Activated naive CD4-positive, alpha-beta T cell (primary cell): ENCODE results near the gene CNKSR1.

Source experiments
- DNase-seq, 4 experiments: peaks; one replicate each; lab custom pipeline; 2025; lab: John Stamatoyannopoulos, UW

The CNKSR1 gene

DNA sequence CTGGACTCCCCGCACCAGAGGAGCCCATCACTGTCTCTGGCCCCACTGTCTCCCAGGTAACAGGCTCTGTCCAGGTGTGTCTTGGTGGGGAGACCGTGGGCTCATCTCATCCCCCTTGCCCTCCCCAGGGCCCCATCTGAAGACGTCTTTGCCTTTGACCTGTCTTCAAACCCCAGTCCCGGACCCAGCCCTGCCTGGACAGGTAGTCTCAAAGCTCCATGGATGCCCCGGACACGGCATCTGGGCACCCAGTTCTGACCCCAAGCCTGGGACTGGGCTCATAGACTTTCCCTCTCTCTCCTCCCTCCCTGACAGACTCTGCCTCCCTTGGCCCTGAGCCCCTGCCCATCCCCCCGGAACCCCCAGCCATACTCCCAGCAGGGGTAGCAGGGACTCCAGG is 6.8 kb downstream of the CNKSR1 start:
- no peak for DNase-seq

DNA sequence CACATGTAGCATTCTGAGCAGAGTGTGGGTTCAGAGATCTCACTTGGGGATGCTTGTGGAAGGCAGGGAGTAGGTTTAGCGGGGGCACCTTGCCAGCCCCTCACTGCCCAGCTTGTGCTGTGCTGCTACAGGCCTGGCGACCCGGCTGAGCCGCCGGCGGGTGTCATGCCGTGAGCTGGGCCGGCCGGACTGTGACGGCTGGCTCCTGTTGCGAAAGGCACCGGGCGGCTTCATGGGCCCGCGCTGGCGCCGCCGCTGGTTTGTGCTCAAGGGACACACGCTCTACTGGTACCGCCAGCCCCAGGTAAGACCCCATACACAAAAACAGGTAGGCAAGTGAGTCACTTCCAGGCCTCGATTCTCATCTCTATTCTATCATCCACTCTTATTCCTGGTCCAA is 7.6 kb downstream of the CNKSR1 start:
- no peak for DNase-seq

DNA sequence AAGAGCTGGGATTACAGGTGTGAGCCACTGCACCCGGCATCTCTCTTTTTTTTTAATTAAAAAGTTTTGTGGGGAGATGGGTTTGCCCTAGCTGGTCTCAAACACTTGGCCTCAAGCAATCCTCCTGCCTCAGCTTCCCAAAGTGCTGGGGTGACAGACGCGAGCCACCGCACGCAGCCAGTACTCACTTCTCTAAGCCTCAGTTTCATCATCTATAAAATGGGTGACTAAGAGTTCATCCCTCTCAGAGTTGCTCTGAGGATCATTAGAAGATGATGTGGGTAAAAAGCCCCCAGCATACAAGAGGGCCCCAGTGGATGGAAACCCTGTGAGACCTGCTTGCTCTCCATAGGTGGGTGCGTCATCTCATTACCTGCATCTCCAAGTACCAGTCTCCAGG is 10.6 kb downstream of the CNKSR1 start:
- DNase-seq = no peak

DNA sequence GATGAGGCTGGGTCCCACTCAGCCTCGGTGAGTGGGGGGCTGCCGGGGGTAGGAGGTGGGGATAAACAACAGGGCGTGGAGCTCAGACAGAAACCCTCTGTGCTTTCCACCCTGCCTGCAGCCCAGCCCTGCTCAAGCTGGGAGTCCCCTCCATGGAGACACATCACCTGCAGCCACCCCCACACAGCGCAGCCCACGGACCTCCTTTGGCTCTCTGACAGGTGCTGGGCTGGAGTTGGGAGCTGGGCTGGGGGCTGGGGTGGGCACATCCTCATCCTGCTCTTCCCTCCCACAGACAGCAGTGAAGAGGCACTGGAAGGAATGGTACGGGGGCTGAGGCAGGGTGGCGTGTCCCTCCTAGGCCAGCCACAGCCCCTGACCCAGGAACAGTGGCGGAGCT is 11.2 kb downstream of the CNKSR1 start:
- DNase-seq = no peak

DNA sequence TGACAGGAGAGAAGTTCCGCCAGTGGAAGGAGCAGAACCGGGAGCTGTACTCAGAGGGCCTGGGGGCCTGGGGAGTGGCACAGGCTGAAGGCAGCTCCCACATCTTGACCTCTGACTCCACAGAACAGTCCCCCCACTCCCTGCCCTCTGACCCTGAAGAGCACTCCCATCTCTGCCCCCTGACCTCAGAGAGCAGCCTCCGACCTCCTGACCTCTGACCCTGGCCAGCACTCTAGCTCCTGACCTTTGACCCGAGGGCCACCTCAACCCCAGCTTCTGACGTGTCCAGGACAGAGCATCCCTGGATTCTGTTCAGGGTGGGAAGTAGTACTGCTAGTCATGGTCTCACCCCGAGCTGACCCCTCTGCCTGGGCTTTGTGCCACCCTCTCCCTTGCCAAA is 12.0 kb downstream of the CNKSR1 start:
- DNase-seq = no peak

DNA sequence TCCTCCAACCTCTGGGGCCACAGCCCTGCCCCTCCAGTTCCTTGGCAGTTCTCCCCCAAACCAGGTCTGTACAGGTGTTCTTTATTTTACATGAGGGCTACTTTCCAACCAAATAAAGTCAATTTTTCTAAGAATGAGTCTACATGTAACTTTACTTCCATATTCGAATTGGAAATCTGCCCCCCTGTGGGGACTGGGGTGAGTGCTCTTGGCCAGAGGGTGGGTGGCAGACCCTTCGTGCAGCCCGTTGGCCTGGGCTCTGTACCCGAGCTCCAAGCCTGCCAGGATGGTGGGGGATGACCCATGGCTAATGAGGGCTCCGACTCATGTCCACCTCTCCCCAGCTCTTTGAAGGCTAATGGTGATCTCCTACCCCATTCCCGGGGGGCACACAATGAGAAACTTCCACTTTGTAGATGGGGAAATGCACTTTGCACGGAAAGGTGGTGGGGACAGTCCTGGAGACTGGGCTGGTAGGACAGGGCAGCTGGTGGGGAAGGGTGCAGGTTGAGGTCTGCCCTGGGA is 12.5 kb downstream of the CNKSR1 start:
- DNase-seq = no peak

DNA sequence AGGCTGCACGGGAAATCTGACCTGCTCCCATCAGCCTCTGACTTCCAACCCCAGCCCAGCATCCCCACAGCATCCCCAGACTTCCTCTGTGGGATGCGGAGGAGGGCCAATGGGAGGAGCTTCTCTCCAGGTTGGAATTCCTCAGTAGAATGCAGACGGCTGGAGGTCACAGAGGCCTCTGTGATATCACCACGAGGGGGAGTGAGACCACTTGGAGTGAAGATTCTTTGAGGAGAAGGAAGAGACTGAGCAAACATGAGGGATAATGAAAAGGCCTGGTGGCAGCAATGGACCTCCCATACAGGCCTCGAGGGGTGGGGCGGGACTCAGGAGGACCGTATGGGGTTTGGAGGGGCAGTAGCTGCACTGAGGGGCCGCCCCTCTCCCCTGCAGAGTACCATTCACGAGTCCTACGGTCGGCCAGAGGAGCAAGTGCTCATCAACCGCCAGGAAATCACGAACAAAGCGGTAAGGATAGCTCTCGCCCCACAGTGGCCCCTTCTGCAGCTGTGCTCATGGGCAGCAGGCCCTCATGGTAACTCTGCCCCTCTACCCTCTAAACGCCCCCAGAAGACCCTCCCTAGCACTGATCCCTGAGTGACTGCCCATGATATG is 13.2 kb downstream of the CNKSR1 start, which contains the start of gene CATSPER4:
CATSPER4 (plus strand) TSS at position 230 of the 615 bp plus-strand sequence; CDS start at position 256, 26 bp downstream.
- DNase-seq = no peak

DNA sequence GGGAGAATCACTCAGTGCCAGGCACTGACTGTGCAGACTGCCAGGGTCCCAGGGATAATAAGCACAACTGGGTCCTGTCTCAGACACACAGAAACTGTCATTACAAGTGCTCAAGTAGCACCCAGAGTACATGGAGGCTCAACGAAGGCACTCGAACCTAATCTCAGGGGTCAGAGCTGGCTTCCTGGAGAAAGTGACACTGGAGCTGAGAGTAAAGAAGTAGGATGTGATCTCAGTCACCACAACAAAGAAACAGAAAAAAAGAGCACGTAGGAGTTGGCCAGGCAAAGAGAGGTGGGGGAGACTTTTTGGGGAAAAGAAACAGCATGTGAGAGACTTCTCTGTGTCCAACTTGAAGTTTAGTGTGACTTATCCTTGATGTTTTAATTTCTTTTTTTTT is 14.4 kb downstream of the CNKSR1 start:
- no peak for DNase-seq

DNA sequence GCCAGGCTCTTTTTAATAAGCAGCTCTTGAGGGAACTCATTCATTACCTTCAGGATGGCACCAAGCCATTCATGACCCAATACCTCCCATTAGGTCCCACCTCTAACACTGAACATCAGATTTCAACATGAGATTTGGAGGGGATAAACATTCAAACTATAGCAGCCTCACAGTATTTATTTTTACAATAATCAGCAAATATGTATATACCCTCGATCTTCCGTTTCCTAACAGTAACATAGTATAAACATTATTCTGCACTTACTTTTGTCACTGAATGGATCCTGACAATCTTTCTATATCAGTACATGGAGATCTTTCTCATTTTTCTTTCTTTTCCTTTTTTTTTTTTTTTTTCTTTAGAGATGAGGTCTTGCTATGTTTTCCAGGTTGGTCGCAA is 18.5 kb downstream of the CNKSR1 start:
- DNase-seq = no peak

DNA sequence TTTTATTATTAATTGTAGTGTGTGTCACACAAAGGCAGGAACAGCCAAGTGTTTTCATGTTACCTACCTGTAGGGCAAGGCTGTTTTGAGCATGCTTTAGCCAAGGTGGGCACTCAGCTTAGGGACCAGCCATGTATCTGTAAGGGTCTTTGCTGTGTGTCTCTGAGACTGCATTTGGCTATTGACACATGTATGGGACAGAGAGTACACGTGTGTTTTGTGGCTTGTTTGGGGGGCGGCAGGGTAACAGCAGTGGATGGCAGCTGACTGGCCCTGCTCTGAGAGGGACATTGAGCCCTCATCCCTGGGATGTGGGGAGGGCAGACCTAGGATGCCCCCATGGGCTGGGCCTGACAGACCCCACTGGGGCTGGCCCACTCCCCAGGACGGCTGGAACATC is 20.0 kb downstream of the CNKSR1 start:
- no peak for DNase-seq

DNA sequence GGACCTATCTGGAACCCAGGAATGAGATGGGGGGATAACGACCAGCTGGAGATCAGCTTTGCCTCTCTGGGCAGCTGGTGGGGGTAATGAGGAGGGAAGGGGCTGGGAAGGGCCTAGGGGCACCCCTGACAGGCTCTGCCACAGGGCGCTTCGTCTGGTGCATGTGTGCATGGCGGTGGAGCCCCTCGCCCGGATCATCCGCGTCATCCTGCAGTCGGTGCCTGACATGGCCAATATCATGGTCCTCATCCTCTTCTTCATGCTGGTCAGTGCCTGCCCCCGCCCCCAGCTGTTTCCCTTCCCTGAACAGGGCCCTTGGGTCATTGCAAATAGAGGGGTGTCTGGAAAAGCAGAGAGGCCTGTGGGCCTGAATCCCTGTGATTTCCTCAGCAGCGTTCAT is 20.5 kb downstream of the CNKSR1 start:
- DNase-seq = no peak

DNA sequence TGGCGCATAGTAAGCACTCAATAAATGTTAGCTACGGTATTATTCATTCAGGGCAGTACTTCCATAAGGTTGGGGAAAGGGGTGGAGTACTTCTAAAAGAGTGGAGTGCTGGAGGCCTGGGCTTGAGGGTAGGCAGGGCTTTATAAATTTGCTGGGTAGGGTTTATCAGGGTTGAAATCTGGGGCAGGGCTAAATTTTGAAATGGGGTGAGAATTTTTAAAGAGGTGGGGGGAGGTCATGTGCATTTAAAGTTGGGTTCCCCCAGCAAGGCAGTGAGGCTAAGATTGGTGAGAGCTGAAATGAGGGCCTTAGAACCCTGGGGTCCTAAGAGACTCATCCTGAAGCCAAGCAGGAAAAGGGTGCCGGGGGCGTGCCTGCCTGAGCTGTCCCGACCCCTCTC is 23.1 kb downstream of the CNKSR1 start:
- no peak for DNase-seq

DNA sequence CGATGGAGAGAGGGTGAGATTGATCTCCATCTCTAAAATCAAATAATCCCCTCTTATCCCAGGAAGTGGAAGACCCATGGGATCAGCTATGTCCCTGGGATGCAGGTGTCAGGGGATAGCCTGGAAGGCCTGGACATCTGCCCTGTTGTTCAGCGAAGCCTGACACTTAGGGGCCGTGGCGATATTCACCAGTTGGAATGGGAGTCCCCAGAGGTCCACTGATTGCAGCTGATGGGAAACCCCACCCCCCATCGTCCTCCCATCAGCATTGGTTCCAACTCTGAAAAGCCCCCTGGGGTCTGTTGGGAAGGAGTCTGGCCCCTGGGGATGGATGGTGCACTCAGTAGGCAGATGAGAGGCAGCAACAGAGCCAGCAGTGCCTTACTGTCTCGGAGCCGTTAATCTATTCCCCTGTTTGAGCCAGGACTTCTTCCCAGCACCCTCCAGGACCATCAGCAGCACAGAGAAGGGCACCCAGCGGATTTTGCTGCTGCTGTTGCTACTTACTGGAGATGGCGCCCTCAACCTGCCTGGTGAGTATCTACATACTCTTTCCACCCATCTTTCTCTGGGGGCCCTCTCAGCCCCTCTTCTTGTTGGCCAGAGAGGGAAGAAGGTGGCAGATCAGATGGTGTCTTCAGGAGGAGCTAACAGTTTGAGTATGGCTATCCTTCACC is 26.5 kb downstream of the CNKSR1 start:
- DNase-seq = no peak

DNA sequence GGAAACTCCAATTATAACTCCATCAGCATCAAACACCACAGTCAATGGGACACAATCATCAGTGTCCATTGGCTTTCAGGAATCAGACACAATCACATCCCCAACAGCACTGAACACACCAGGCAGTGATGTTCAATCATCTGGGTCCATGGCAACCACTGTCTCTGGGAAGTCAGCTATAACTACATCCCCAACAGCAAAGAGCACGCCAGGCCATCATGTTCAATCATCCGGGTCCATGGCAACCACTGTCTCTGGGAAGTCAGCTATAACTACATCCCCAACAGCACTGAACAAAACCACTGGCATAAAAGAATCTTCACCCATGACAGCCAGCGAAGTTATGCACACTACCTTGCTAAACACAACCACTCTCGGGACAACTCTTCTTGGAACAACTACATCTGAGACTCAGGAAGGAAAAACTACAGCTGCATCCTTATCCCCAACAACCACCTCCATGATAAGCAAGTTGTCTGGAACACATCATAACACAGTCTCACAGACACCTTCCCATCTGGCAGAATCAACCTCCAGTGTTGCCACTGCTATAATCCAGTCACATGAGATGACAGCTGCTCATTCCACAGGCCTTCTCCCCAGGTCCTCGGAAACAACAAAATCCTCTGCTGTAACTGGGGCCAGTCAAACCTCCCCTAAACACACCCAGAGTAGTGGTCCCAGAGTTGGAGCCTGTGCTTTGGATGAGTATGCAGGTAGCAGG is 33.0 kb downstream of the CNKSR1 start:
- DNase-seq = no peak

DNA sequence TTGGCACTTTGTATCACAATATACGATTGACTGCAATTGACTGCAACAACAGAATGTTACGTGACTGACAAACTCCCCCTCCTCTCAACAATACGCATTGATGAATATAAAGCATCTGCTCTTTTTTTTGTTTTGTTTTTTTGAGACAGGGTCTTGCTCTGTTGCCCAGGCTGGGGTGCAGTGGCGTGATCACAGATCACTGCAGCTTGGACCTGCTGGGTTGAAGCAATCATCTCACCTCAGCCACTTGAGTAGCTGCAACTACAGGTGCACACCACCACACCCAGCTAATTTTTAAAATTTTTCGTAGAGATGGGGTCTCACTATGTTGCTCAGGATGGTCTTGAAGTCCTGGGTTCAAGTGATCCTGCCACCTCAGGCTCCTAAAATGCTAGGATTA is 35.4 kb downstream of the CNKSR1 start:
- DNase-seq = no peak

DNA sequence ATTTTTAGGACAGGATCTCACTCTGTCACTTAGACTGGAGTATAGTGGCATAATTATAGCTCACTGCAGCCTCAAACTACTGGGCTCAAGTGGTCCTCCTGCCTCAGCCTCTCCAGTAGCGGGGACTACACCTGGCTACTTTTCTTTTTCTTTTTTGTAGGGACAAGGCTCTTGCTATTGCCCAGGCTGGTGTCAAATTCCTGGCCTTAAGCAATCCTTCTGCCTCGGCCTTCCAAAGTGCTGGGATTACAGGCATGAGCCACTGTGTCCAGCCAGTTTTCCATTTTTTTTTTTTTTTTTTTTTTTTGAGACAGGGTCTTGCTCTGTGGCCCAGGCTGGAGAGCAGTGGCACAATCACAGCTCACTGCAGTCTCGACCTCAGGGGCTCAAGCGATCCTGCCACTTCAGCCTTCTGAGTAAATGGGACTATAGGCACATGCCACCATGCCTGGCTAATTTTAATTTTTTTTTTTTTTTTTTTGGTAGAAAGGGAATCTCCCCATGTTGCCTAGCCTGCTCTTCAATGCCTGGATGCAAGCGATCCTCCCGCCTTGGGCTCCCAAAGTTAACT is 36.1 kb downstream of the CNKSR1 start:
- no peak for DNase-seq

DNA sequence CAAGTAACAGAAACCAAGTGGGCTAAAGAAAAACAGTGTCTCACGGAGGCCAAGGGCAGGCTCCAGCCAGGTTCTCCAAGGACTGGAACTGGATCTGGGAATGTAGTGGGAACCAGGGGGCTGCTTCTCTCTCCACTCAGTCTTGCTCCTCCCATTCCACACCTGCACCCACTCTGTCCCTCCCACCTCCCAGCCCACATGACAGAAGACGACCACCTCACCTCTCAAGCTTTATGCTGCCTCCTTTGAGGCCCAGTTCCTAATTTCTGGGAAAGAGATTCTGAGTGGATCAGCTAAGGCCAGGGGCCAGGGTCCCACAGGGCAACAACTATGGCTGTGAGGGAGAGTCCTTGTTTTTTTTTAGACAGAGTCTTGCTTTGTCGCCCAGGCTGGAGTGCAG is 38.0 kb downstream of the CNKSR1 start:
- no peak for DNase-seq

DNA sequence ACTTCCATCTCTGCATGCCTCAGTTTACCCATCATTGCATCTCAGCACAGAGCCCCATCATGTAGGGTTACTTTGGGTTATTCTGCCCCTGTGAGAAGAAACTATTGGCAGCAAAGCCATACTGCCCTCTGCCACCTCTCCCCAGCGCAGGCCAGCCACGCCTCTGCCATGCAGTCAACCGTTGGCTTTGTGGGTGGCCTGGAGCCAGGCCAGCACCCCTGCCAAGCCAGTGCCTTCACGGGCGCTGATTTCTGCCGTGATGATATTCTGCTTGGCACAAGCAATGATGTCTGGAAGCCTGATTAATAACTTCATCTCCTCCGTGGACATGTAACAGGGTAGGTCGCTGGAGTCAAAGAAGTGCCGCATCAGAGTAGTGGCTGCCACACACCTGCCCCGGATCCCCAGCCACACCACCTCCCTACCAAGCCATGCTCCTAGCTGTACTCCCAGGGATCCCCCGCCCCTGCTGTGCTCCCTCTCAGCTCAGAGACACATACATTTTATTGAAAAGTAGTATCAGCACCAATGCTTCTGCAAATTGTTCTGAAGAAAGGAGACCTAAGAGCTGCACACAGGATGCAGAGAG is 41.7 kb downstream of the CNKSR1 start:
- DNase-seq = no peak

DNA sequence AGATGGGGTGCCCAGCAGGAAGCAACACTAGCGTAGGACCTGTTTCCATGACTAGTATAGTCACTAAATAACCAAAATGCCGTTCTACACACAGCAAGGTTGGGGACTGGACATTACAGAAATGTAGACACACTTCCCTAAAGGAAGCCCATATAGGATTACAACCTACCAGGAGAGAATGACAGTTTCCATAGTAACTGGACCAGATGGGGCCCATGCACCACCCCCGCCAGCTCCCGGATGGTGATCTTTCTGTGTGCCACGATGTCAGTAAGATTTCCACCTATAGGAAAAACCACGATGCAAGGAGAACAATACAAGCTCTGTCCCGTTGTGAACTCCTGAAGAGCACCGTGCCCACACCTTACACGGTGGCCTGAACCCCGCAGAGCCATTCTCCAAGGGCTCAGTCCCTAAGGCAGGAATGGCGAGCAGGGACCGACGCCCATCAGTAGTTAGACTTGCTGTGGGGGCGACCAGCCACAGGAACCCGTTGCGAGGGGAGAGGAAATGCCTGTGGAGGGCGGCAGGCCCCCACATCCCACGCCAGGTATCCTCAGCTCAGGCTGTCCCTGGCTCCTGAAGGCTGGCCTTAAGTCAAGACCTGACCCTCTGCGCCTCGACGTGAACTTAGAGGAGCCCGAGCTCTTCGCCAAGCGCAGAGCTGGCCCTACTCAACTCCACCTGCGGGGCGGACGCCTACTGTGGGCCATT is 43.1 kb downstream of the CNKSR1 start:
- no peak for DNase-seq

DNA sequence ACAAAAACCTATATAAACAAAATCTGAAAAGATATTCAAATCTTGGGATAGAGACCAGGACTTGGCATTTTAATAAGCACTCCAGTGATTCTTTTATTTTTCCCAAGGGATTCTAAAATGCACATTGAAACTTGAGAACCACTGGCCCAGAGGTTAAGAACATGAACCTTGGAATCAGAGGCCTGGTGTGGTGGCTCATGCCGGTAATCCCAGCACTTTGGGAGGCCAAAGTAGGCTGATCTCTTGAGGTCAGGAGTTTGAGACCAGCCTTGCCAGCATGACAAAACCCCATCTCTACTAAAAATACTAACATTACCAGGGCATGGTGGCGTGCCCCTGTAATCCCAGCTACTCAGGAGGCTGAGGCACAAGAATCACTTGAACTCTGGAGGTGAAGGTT is 43.8 kb downstream of the CNKSR1 start:
- no peak for DNase-seq

DNA sequence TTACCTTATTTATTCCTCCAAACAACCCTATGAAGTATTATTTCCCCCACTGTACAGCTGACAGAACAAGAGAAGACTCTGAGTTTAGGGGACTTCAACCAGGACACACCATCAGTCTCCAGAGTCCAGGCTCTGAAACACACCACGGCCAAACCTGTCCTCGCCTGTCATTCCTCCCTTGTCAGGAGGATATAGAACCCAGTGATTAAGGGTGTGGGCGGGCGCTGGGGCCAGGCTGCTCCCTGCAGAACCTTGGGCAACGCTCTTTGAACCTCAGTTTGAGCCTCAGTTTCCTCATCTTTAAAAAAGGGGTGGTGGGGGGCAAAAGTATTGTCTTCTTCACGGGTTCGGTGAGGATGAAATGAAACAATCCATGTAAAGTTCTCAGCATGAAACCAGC is 47.3 kb downstream of the CNKSR1 start:
- DNase-seq = no peak
